HepG2 (cell line): ENCODE data around the gene NET1.

Experiments used
- CEBPB ChIP-seq: IDR thresholded peaks from 2 replicates; pipeline ENCODE4 v1.6.1; 2011; ENCODE audit warnings: low read depth, low read length, improper control_type of control experiment, borderline replicate concordance
- CHD4 ChIP-seq: fragments of 200-600 bp; sonication (generic); IDR thresholded peaks from 2 replicates; pipeline ENCODE4 v1.7.0; 2017; ENCODE audit warnings: mild to moderate bottlenecking, low read length, borderline replicate concordance
- FOXJ3 ChIP-seq: sonication (generic); formaldehyde crosslinking; IDR thresholded peaks from 2 replicates; pipeline ENCODE4 v1.4.0; 2020; ENCODE audit warnings: missing genetic modification reagents, mild to moderate bottlenecking, borderline replicate concordance
- GATA4 ChIP-seq: sonication (generic); IDR thresholded peaks from 2 replicates; pipeline ENCODE4 v1.6.1; 2016; ENCODE audit warnings: antibody characterized with exemption, low read depth, borderline replicate concordance
- HDAC2 ChIP-seq: sonication (generic); formaldehyde crosslinking; IDR thresholded peaks from 2 replicates; pipeline ENCODE4 v1.4.0; 2020; ENCODE audit warnings: missing genetic modification reagents
- KDM5A ChIP-seq: fragments of 200-600 bp; sonication (generic); IDR thresholded peaks from 2 replicates; pipeline ENCODE4 v1.7.0; 2018; ENCODE audit warnings: antibody characterized with exemption, mild to moderate bottlenecking, low read length, borderline replicate concordance
- MAFK ChIP-seq, 2 experiments: IDR thresholded peaks in 1 of 2; conservative IDR thresholded peaks in 1 of 2; 2 replicates each; pipeline ENCODE4 v1.6.1; 2011; ENCODE audit warnings: improper control_type of control experiment in 2 of 2, low read length in 2 of 2
- POGK ChIP-seq: sonication (generic); formaldehyde crosslinking; conservative IDR thresholded peaks from 2 replicates; pipeline ENCODE4 v1.8.0; 2022; ENCODE audit warnings: mild to moderate bottlenecking, moderate library complexity, missing genetic modification reagents
- STAT5B ChIP-seq: sonication (generic); formaldehyde crosslinking; IDR thresholded peaks from 2 replicates; pipeline ENCODE4 v1.4.0; 2020; ENCODE audit warnings: missing genetic modification reagents
- ZNF121 ChIP-seq: sonication (generic); formaldehyde crosslinking; IDR thresholded peaks from 2 replicates; pipeline ENCODE4 v1.5.0; 2020; ENCODE audit warnings: mild to moderate bottlenecking, missing genetic modification reagents
- ZNF883 ChIP-seq: sonication (generic); formaldehyde crosslinking; IDR thresholded peaks from 2 replicates; pipeline ENCODE4 v1.5.1; 2020; ENCODE audit warnings: mild to moderate bottlenecking, missing genetic modification reagents; ENCODE audit errors: not compliant biosample characterization
- TF ChIP-seq, protein P1 (sequence below): sonication (generic); formaldehyde crosslinking; IDR thresholded peaks from 2 replicates; pipeline ENCODE4 v1.5.0; 2020; ENCODE audit warnings: mild to moderate bottlenecking, missing genetic modification reagents, moderate library complexity

- TF ChIP-seq ZNF121 (CRISPR knock-in tag) (no peak), FOXJ3 (no peak), GATA4 (no peak), CHD4 (no peak), CEBPB (no peak), KDM5A (no peak), POGK (CRISPR knock-in tag) (no peak), ZNF883 (CRISPR knock-in tag) (no peak), STAT5B (CRISPR knock-in tag) (no peak), MAFK (conservative IDR thresholded peaks at IDR 0.05 in 1 of 2, IDR thresholded peaks at IDR 0.05 in 1 of 2; ENCODE audit: low read length in 2 of 2) (no peak), HDAC2 (CRISPR knock-in tag) (no peak)
- TF ChIP-seq, protein P1, sequence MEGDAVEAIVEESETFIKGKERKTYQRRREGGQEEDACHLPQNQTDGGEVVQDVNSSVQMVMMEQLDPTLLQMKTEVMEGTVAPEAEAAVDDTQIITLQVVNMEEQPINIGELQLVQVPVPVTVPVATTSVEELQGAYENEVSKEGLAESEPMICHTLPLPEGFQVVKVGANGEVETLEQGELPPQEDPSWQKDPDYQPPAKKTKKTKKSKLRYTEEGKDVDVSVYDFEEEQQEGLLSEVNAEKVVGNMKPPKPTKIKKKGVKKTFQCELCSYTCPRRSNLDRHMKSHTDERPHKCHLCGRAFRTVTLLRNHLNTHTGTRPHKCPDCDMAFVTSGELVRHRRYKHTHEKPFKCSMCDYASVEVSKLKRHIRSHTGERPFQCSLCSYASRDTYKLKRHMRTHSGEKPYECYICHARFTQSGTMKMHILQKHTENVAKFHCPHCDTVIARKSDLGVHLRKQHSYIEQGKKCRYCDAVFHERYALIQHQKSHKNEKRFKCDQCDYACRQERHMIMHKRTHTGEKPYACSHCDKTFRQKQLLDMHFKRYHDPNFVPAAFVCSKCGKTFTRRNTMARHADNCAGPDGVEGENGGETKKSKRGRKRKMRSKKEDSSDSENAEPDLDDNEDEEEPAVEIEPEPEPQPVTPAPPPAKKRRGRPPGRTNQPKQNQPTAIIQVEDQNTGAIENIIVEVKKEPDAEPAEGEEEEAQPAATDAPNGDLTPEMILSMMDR (CRISPR knock-in tag) = peak; percentile 74
Observed at GRCh38 chr10:5434017-5434753, 21.8 kb downstream of the NET1 start.
